ENCODE measurements around the gene ZCWPW2.

GRCh38 chr3:28467414-28467813 is 118.9 kb downstream of the ZCWPW2 start:
- no peak for TF ChIP-seq EZH2 (IDR thresholded peaks at IDR 0.05; ENCODE audit: borderline replicate concordance, low read depth, low read length)
- no peak for TF ChIP-seq TEAD2 (tag; IDR thresholded peaks at IDR 0.05)
- no peak for TF ChIP-seq JUNB (CRISPR knock-in tag; conservative IDR thresholded peaks at IDR 0.05)
- TF ChIP-seq POLR2AphosphoS5 (IDR thresholded peaks at IDR 0.05; ENCODE audit: control insufficient read depth, insufficient read depth, low read depth, low read length): no peak
- no peak for TF ChIP-seq MTF1 (CRISPR knock-in tag; IDR thresholded peaks at IDR 0.05; ENCODE audit: borderline replicate concordance)
- no peak for TF ChIP-seq FOXJ3 (CRISPR knock-in tag; IDR thresholded peaks at IDR 0.05)
- TF ChIP-seq, protein P1, sequence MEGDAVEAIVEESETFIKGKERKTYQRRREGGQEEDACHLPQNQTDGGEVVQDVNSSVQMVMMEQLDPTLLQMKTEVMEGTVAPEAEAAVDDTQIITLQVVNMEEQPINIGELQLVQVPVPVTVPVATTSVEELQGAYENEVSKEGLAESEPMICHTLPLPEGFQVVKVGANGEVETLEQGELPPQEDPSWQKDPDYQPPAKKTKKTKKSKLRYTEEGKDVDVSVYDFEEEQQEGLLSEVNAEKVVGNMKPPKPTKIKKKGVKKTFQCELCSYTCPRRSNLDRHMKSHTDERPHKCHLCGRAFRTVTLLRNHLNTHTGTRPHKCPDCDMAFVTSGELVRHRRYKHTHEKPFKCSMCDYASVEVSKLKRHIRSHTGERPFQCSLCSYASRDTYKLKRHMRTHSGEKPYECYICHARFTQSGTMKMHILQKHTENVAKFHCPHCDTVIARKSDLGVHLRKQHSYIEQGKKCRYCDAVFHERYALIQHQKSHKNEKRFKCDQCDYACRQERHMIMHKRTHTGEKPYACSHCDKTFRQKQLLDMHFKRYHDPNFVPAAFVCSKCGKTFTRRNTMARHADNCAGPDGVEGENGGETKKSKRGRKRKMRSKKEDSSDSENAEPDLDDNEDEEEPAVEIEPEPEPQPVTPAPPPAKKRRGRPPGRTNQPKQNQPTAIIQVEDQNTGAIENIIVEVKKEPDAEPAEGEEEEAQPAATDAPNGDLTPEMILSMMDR (IDR thresholded peaks at IDR 0.05 in 2 of 3, conservative IDR thresholded peaks at IDR 0.05 in 1 of 3; ENCODE audit: insufficient read depth in 2 of 3, low read depth in 1 of 3, low read length in 3 of 3): no peak
- no peak for TF ChIP-seq MGA (IDR thresholded peaks at IDR 0.05)
- no peak for TF ChIP-seq JUND (IDR thresholded peaks at IDR 0.05; ENCODE audit: borderline replicate concordance, low read depth, low read length)
- TF ChIP-seq JUND (tag; IDR thresholded peaks at IDR 0.05; ENCODE audit: borderline replicate concordance, low read depth, low read length): no peak
